Dedifferentiated amniotic fluid mesenchymal stem cell (primary cell): ENCODE data around the gene ERC1.
A peak's percentile ranks its signal among the peaks of the same experiment; 100 is the strongest.
"Not testable (repeated sequence)": the region's sequence is repeated elsewhere in the genome, so short reads cannot be mapped to it uniquely, and the experiment has no call there.

ENCODE experiments used
- DNase-seq: peaks from one replicate; pipeline ENCODE4 v3.0.0-alpha.2; 2016; ENCODE audit errors: extremely low spot score

ERC1 gene

DNA sequence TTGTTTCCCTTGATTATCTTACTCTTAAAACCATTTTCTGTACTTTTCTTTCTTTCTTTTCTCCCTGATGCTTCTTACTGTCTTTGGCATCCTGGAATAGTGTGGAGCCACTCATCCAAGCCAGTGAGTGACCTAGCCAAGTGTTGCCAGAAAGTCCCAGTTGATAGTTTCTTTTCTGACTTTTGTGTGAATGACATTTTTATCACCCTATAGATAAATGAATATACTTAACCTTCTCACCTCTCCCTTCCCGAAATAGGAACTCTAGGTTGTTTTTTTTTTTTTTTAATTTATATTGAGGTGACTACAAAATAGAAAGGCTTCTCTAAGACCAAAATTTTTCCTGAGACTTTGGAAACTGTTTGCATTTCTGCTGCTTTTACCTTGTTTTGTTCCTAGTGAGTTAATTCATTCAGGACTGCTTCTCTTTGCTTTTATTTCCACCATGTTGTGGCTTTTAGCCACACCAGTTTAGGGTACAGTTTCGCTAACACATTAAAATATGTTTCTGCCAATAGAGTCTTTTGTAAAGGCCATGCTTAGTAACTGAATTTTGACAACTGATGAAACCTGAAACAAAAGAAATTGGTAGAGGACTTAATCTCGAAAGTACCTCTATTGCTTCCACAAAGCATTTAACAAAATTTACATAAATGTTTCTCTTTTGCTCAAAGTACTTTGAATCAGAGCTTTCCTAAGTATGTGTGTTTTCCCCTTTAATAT, 194.6 kb downstream of the ERC1 start:
- DNase-seq, result no peak

DNA sequence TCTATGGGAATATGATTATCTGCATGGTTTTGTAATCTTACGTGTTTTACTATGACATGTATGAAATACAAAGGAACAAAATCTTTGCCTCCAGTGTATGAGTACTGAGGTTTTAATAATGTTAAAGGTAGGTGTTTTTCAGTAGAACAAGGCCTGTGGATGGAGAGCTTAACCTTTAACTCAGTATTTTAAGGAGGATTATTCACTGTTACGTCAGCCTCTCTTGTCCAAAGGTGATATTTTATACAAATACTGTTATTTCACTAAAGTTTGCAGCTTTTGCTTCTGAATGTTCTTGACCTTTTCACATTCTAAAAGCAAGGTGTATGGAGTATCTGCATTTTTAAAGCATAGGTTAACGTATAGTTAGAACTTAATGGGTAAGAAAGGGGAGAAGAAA, 195.3 kb downstream of the ERC1 start:
- DNase-seq, result no peak

DNA sequence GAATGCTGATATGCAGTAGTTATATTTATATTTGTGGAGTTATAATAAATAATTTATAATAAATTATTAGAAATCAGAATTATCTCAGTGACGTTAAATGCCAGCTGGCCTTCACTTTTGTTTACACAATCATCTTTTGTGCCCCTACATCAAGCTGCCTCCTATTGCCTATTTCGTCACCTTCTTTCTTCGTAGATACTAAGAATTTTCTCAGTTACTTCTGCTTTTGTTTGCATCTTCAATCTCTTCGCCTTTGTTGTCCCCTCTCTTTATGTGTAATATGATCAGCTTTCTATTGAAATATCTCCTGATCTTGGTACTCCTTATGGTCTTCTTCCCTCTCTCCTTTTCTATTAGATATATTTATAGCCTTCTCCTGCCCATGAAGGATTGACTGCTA, 197.0 kb downstream of the ERC1 start:
- DNase-seq, result no peak

DNA sequence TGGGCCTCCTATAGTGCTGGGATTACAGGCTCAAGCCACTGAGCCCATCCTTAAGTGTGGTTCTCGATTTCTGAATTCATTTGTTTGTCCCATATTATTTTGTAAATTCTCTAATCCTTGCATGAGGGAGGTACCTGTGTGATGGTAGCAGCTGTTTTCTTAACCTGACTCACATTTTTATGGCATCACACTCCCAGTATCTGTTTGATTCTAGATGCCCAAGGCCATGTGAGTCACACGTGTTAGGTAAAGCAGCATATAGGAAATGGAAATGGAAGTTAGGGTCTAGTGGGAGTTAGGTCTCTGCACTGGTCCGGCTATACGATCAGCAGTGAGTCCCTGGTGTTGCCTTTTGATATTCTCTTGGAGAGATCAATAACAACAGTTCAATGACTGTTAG, 198.1 kb downstream of the ERC1 start:
- DNase-seq, result no peak

DNA sequence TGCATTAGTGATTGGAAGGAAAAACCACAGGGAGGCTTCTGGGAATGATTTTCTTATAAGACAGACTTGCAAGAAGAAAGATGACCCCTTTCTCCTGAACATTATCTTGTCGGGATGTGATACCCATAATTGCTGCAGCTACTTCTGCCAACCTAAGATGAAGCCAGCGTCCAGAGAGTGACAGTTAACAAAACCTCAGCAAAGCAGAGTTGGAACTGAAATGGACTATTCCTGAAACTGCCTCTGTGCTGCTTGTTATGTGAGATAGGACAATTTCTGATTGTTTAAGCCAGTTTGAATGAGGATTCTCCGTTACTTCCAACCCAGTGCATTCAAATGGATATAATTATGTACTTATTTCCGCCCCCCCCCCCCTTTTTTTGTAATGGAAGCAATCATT, 204.5 kb downstream of the ERC1 start:
- no peak for DNase-seq

DNA sequence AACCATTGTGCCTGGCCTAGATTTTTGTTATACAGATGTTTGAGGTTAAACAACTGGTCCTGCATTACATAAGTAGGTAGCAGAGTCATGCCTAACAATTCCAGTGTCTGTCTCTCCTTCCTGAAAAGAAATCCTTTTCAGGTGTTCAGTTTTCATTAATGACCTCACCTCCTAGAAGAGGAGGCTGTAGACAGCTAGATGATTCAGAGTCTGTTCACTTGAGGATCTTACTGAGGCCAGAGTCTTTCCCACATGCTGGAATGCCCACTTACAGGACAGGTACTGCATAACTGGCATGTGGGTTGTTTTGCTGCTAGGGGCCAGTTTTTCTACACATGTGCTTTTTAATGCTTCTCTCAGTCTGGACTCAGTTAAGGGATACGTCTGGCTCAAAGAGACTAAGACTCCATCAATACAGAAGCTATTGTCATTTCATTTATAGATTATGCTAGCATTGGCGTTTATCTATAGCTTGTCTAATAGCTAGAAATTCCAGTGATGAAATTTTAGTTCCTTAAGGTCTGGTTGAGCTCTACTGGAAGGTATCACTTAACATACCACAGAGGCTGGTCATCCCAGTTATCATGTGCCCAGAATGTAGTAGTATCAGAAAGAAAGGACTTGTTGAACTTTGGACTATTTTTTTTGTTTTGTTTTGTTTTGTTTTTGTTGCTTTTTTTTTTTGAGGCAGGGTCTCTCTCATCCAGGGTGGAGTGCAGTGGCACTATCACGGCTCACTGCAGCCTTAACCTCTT, 206.4 kb downstream of the ERC1 start:
- DNase-seq, result no peak

DNA sequence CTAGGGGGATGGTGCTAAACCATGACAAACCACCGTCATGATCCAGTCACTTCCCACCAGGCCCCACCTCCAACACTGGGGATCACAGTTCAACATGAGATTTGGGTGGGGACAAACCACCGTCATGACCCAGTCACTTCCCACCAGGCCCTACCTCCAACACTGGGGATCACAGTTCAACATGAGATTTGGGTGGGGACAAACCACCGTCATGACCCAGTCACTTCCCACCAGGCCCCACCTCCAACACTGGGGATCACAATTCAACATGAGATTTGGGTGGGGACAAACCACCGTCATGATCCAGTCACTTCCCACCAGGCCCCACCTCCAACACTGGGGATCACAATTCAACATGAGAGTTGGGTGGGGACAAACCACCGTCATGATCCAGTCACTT, 207.8 kb downstream of the ERC1 start:
- DNase-seq, result not testable (repeated sequence)

DNA sequence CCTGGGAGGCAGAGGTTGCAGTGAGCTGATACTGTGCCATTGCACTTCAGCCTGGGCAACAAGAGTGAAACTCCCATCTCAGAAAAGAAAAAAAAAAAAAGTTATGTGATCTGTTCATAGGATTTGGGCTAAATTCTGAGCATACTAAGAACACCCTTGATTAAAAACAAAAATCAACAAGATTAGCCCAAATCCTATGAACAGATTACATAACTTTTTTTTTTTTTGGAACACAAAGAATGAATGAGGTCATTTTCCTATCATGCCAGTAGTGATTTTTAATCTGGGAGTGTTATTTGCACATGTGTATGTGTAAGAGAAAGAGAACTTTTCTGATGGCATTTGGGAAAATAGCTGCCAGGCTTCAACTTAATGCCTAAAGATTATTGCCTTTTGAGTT, 208.7 kb downstream of the ERC1 start:
- no peak for DNase-seq

DNA sequence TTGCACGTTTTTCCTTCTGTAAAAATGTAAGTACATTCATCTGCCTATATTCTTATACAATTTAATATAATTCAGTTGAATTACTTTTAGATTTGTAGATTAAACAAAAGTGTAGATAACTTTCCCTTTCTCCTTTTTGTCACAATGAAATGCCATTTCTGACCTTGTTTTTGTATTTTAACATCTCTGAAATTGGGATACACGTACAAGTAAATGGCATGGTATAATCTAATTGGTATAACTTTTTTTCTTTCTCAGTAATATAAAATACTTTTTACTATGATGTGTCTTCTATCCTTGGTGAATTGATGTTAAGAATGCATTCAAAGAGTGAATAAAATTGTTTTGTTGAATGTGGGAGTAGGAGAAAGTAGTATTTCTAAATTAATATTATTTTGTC, 210.0 kb downstream of the ERC1 start:
- no peak for DNase-seq

DNA sequence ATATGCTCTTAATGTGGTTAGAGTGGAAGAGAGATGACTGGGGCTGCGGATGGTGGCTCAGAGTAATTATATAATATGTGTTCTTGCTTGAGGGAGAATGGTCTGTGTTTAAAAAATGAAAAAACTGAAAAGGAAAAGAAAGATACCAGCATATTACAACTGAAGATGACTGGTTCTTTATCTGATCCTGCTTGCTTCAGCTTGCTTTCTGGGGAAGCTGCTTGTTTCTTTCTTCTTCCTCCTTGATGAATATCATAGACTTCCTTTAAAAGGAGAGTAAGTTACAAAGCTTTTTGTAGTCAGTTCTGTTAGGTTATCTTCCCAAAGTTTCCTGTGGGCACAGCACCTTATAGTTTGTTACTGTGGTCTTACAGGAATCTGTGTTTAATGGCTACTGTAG, 210.9 kb downstream of the ERC1 start:
- DNase-seq, result no peak

DNA sequence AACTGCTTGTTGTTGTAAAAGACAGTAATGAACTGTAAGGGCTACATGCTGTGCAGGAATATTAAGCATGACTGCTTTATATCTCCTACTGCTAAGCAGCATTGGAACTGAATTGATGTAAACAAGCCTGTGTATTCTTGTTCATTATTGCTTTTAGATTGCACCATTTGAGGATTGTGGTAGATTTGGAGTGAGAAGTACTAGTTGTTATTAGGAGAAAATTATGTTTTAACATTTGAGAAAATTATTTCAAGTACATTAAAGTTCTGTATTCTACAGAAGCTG, 212.7 kb downstream of the ERC1 start:
- DNase-seq, result peak; percentile 26

DNA sequence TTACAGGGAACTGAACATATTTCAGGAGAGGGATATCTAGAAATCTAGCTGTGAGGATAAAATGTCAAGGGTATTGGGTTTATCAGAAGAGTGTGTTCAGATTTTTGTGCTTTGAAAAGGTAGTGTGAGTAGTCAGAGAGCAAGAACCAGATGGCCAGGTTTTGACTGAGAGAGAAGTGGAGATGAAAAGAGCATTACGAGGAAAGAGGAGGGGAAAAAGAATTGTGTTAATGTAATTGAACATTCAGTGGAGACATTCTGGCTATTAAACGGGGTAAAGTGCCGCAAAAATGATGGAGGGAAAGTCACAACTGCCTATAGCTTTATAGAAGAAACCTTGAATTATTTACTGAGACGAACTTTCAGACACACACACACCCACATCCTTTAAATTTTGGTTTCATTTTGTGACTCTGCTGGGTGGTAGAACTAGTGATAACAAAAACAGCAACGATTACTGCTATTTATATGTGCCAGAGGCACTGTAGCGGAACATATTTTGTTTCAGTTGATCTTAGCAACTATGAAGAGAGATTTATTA, 213.6 kb downstream of the ERC1 start:
- no peak for DNase-seq

DNA sequence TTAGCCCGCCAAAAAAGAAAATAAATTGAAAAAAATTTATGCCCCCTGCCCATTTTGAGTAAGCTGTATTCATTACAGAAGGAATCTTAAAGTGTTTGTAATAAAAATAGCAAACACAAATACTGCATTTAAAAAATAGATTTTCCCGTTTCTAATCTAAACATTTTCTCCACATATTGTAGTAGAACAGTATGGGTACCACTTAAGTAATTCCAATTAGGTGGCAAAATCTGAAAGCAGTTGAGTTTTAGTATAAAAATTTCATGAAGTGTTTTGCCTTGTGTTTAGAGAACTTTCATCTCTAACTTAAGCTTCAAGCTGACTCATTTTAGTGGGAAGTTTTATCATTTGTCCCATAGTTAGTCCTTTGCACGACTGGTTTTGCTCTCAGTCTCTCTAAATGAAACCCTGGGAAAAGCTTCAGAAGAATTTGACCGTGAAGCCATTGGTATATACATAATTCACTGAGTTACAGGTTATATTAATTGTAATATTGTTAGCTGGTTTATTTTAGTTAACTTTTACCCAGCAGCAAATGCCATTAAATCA, 214.6 kb downstream of the ERC1 start:
- DNase-seq, result no peak

DNA sequence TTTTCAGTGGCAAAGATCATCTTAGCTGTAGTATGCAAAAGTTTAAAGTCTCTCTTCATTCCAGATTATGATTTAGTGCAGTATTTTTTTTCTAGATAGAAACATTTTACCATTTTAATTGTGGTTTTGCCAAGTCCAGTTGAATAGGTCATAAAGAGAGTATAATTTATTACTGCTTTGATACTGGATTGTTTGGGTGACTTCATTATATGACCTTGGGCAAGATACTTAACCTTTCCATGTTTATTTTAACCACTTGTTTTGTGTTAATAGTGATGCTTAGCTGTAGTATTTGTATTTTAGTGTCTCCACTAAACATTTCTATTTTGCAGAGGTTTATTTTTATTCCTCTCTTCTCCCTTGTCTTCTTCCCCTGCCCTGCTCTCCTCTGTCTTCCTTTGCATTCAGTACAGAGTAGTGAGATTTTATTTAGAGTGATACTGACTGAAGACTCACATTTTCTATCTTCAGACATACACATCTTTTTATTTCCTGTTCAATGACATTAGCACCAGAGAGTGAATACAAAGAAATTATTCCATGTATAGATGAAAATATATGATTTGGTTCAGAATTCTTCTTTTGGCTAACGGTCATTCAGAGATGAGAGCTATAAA, 215.2 kb downstream of the ERC1 start:
- no peak for DNase-seq

DNA sequence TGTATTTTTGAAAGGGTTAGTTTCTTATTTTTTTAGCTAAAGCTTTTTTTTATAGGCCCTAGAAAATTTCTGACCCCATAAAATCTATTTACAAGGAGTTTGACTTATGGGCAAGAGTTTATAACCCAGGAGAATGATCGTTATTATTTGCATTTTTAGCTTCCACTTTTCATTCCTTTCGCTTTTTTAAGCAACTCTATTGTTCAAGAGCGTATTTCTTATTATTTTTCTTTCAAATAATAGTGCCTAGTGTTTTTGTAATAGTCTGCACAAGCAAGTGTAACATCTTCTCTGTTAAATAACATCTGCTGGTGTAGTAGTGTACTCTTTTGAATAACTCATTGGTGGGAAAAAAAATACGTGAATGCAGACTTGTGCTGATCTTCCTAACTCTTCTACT, 216.3 kb downstream of the ERC1 start:
- DNase-seq, result no peak

DNA sequence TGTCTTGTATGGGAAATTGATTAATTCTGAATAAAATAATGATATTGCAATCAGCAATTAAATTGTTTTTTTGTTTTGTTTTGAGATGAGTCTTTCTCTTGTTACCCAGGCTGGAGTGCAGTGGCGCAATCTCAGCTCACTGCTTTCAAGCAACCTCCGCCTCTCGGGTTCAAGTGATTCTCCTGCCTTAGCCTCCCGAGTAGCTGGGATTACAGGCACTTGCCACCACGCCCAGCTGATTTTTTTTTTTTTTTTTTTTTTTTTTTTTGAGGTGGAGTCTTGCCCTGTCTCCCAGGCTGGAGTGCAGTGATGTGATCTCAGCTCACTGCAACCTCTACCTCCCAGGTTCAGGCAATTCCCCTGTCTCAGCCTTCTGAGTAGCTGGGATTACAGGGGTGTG, 217.7 kb downstream of the ERC1 start:
- not testable (repeated sequence) for DNase-seq

DNA sequence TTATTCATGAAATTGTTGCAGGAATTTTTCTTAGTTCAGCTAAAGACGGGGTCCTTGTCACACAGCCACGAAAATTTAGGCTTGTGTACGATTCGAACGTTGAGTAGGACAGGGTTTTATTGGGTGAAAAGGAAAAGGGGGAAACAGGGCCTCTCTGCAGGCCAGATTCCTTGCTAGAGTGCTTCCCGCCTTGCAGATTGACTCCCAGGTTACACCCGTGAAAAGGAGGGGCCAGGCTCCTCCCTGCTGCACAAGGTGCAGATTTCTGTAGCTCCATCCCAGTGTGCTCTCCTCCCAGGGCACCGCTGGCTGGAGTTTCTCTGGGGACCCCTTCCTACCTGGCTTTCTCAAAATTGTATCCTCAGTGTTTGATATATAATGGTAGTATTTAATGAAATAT, 221.5 kb downstream of the ERC1 start:
- no peak for DNase-seq

DNA sequence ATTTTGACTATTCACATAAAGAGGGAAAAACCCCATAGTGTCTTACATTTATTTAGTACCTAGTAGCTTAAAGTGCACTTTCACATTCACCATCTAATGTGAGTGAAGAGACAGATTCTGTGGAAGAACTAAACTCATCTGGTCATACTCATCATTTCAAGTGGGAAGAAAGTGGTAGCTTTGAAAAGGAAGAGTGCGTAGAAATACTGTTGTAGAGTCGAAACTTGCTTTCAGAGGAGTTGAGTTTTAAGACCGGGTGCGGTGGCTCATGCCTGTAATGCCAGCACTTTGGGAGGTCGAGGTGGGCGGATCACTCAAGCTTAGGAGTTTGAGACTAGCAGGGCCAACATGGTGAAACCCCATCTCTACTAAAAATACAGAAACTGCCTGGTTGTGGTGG, 222.2 kb downstream of the ERC1 start:
- no peak for DNase-seq

DNA sequence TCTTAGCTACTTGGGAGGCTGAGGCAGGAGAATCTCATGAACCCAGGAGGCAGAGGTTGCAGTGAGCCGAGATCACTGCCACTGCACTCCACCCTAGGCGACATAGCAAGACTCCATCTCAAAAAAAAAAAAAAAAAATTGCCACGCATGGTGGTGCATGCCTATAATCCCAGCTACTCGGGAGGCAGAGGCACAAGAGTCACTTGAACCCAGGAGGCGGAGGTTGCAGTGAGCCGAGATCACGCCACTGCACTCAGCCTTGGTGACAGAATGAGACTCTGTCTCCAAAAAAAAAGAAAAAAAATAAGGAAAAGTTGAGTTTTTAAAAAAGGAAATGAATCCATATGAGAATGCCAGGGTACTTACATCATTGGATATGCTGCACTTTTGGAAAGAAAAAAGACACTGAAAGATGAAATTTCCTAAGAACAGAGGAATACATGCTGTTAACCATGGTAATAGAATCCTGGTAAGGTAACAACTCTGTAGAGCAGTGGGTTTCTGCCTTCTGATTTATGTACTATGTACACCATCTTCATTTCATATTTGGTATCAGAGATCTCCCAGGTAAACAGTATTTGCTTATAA, 222.7 kb downstream of the ERC1 start:
- no peak for DNase-seq

DNA sequence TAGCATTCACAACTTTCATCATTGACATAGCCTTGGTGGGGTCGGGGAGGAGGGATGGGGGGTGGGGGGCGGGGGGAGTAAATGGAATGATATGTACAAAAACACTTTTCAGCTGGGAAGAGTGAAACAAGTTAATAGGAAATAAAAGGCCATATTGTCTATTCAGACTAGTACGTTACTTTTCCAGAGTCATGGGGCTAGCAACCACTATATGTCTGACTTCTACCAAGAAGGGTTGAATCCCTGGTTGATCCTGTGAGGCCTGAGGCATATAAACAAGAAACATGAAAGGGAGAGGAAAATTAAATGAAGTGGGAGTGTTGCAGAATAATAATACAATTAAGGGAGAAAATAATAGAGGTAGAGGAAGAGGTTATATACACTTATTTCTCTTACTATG, 225.5 kb downstream of the ERC1 start:
- DNase-seq, result no peak

DNA sequence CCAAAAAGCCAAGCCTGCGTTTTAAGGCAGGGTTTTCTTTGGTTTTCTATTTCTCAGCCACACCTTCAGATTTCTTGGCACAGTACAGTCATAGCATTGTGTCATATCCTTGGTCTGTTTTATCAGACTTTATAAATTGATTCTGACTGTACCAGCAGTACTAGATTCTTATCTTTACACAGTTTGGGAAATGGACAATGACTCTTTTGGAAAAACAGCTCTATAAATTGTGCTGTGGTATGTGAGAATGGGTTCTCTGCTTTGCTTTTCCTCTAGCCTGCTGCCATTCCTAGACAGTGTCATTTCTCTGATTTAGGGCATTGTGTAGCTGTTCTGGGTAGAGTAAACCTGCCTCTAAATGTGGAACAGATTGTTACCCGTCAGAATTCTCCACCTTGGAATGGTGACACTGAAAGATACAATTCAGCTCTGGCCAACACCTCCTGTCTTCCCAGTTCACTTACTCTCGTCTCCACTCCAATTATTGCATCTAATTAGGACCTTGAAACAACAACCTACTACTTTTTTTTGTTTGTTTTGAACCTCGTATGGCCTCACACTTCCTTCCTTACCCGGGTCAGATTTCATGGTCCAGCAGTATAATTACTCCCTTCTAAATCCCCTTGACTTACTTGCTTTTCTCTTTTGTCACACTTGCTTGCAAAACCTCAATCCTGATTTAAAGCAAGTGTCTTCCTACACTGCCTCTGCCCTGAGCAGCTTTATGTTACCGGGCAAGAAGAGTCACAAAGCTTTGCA, 226.3 kb downstream of the ERC1 start:
- peak; percentile 88 for DNase-seq

DNA sequence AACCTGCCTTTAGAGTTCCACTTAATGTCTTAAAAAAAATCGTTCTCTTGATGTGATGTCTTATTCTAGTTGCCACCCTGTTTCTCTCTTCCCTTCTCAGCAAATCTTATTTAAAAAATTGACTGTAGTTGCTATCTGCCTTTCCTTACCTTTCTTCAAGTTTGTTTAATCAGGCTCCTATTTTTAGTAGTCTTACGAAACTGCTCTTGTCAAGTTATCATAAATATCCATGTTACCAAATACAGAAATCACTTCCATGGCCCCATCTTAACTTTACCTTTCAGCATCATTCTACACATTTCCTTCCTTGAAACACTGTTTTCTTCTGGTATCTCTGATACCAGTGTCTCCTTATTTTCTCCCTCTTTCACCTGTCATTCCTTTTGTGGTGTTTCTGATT, 227.3 kb downstream of the ERC1 start:
- DNase-seq, result no peak
